ENCODE data around the gene LCMT2.

The LCMT2 gene

GRCh38 chr15:43370975-43371974 lies 40.9 kb upstream of the LCMT2 start, which contains the start of the genes TUBGCP4 and ZSCAN29:
Gene TUBGCP4, plus strand, starts transcription at chr15:43371101. Its CDS starts 254 bp downstream, at chr15:43371355.
Gene ZSCAN29, minus strand, starts transcription at chr15:43371043. Its CDS starts 1,130 bp downstream, at chr15:43369913.
- Histone ChIP-seq H2AK5ac (ENCODE audit: low read length, severe bottlenecking) (no peak within 1 kb of the TSS), H4K8ac (ENCODE audit: low read length) (peak within 1 kb of the TSS; percentile 86), H3K18ac (ENCODE audit: low read depth in 1 of 2, low read length in 2 of 2) (peak within 1 kb of the TSS; percentile 83 to 92), H3K79me1 (replicated peaks; ENCODE audit: low read length, poor library complexity, severe bottlenecking) (peaks cover 32% of the 10 kb centered on the region), H4K91ac (ENCODE audit: low read length) (peak within 1 kb of the TSS; percentile 83), H3K9me3 (ENCODE audit: control insufficient read depth, low read length) (no peaks in the 10 kb centered on the region), H3K27me3 (ENCODE audit: control insufficient read depth in 1 of 2, insufficient read depth in 1 of 2, low read length in 2 of 2) (no peaks in the 10 kb centered on the region), H3K4me1 (ENCODE audit: control insufficient read depth, insufficient read depth, low read depth, low read length) (peaks cover 14% of the 10 kb centered on the region), H3K14ac (ENCODE audit: low read length in 2 of 2) (peak within 1 kb of the TSS in 1 of 2 experiments; percentile 83), H2BK15ac (ENCODE audit: low read depth, poor library complexity, severe bottlenecking) (peak within 1 kb of the TSS; percentile 33), H3K27ac (ENCODE audit: low read length, poor library complexity, severe bottlenecking) (no peak within 1 kb of the TSS), H2BK5ac (ENCODE audit: low read depth, low read length, poor library complexity, severe bottlenecking) (no peak within 1 kb of the TSS), H3K36me3 (ENCODE audit: control insufficient read depth in 1 of 2, insufficient read depth in 2 of 2, low read depth in 1 of 2, low read length in 2 of 2) (peaks cover 11 to 29% of the 10 kb centered on the region in 2 experiments), H3K23ac (ENCODE audit: low read length in 2 of 2) (peak within 1 kb of the TSS in 1 of 2 experiments; percentile 85), H3K4me2 (ENCODE audit: low read length, poor library complexity, severe bottlenecking) (peak within 1 kb of the TSS; percentile 93), H2BK12ac (ENCODE audit: low read length in 2 of 2) (no peak within 1 kb of the TSS), H3K4ac (ENCODE audit: low read depth in 1 of 2, low read length in 2 of 2) (peak within 1 kb of the TSS in 1 of 2 experiments; percentile 81), H3K9ac (ENCODE audit: low read length) (peak within 1 kb of the TSS; percentile 93), H2AFZ (ENCODE audit: low read depth, low read length) (peak within 1 kb of the TSS; percentile 73), H3K4me3 (ENCODE audit: insufficient read depth in 1 of 2, low read depth in 1 of 2, low read length in 2 of 2) (peak within 1 kb of the TSS; percentile 95 to 97), H2BK120ac (ENCODE audit: low read depth, low read length) (no peak within 1 kb of the TSS)
- WGBS = under 1% methylated on average over 55 of the region's 66 CpGs
- peak; percentile 83 for DNase-seq

GRCh38 chr15:43370310-43370974 lies 40.1 kb upstream of the LCMT2 start:
- peaks cover 12% of the 10 kb centered on the region for H3K4me1 ChIP-seq (ENCODE audit: control insufficient read depth, insufficient read depth, low read depth, low read length)
- peak overlapping the region; percentile 73 for H2AFZ ChIP-seq (ENCODE audit: low read depth, low read length)
- peaks cover 33% of the 10 kb centered on the region for H3K79me1 ChIP-seq (replicated peaks; ENCODE audit: low read length, poor library complexity, severe bottlenecking)
- no peak overlapping the region for H2BK12ac ChIP-seq (ENCODE audit: low read length in 2 of 2)
- no peak overlapping the region for H2BK5ac ChIP-seq (ENCODE audit: low read depth, low read length, poor library complexity, severe bottlenecking)
- peaks cover 2% of the 10 kb centered on the region for H3K9me3 ChIP-seq (ENCODE audit: control insufficient read depth, low read length)
- no peak overlapping the region for H2BK120ac ChIP-seq (ENCODE audit: low read depth, low read length)
- H3K4ac ChIP-seq (ENCODE audit: low read depth in 1 of 2, low read length in 2 of 2) = peak overlapping the region in 1 of 2 experiments; percentile 75
- H4K8ac ChIP-seq (ENCODE audit: low read length) = peak overlapping the region; percentile 78
- H3K27me3 ChIP-seq (ENCODE audit: control insufficient read depth in 1 of 2, insufficient read depth in 1 of 2, low read length in 2 of 2) = no peaks in the 10 kb centered on the region
- 2% methylated on average over 24 of the region's 45 CpGs for WGBS
- peak overlapping the region; percentile 33 for H2BK15ac ChIP-seq (ENCODE audit: low read depth, poor library complexity, severe bottlenecking)
- H3K4me2 ChIP-seq (ENCODE audit: low read length, poor library complexity, severe bottlenecking) = peak overlapping the region; percentile 80
- peaks cover 16 to 37% of the 10 kb centered on the region in 2 experiments for H3K36me3 ChIP-seq (ENCODE audit: control insufficient read depth in 1 of 2, insufficient read depth in 2 of 2, low read depth in 1 of 2, low read length in 2 of 2)
- H3K14ac ChIP-seq (ENCODE audit: low read length in 2 of 2) = peak overlapping the region in 1 of 2 experiments; percentile 83
- peak overlapping the region; percentile 95 to 97 for H3K4me3 ChIP-seq (ENCODE audit: insufficient read depth in 1 of 2, low read depth in 1 of 2, low read length in 2 of 2)
- DNase-seq = peak; percentile 72
- no peak overlapping the region for H4K91ac ChIP-seq (ENCODE audit: low read length)
- peak overlapping the region in 1 of 2 experiments; percentile 65 for H3K23ac ChIP-seq (ENCODE audit: low read length in 2 of 2)
- H3K27ac ChIP-seq (ENCODE audit: low read length, poor library complexity, severe bottlenecking) = no peak overlapping the region
- peak overlapping the region; percentile 74 to 83 for H3K18ac ChIP-seq (ENCODE audit: low read depth in 1 of 2, low read length in 2 of 2)
- no peak overlapping the region for H2AK5ac ChIP-seq (ENCODE audit: low read length, severe bottlenecking)
- H3K9ac ChIP-seq (ENCODE audit: low read length) = peak overlapping the region; percentile 93

- Histone ChIP-seq H3K79me1 (replicated peaks; ENCODE audit: low read length, poor library complexity, severe bottlenecking) (peaks cover 25% of the 10 kb centered on the region), H3K9ac (ENCODE audit: low read length) (no peak overlapping the region), H2BK120ac (ENCODE audit: low read depth, low read length) (no peak overlapping the region), H3K23ac (ENCODE audit: low read length in 2 of 2) (no peak overlapping the region), H2BK5ac (ENCODE audit: low read depth, low read length, poor library complexity, severe bottlenecking) (no peak overlapping the region), H2AFZ (ENCODE audit: low read depth, low read length) (no peak overlapping the region), H3K27me3 (ENCODE audit: control insufficient read depth in 1 of 2, insufficient read depth in 1 of 2, low read length in 2 of 2) (no peaks in the 10 kb centered on the region), H2BK15ac (ENCODE audit: low read depth, poor library complexity, severe bottlenecking) (no peak overlapping the region), H2AK5ac (ENCODE audit: low read length, severe bottlenecking) (no peak overlapping the region), H2BK12ac (ENCODE audit: low read length in 2 of 2) (no peak overlapping the region), H3K4me3 (ENCODE audit: insufficient read depth in 1 of 2, low read depth in 1 of 2, low read length in 2 of 2) (peak overlapping the region in 1 of 2 experiments; percentile 39), H3K18ac (ENCODE audit: low read depth in 1 of 2, low read length in 2 of 2) (no peak overlapping the region), H3K9me3 (ENCODE audit: control insufficient read depth, low read length) (peaks cover 71% of the 10 kb centered on the region), H3K4ac (ENCODE audit: low read depth in 1 of 2, low read length in 2 of 2) (no peak overlapping the region), H3K4me2 (ENCODE audit: low read length, poor library complexity, severe bottlenecking) (no peak overlapping the region), H3K14ac (ENCODE audit: low read length in 2 of 2) (no peak overlapping the region), H3K27ac (ENCODE audit: low read length, poor library complexity, severe bottlenecking) (no peak overlapping the region), H4K91ac (ENCODE audit: low read length) (no peak overlapping the region), H3K4me1 (ENCODE audit: control insufficient read depth, insufficient read depth, low read depth, low read length) (no peaks in the 10 kb centered on the region), H4K8ac (ENCODE audit: low read length) (no peak overlapping the region), H3K36me3 (ENCODE audit: control insufficient read depth in 1 of 2, insufficient read depth in 2 of 2, low read depth in 1 of 2, low read length in 2 of 2) (peaks cover 35 to 85% of the 10 kb centered on the region in 2 experiments)
- WGBS = 93% methylated on average over 7 of the region's 7 CpGs
- no peak for DNase-seq
These were observed 31.0 kb upstream of the LCMT2 start for GRCh38 chr15:43361313-43361903.

Measured in mesenchymal stem cell (in vitro differentiated cells and primary cell).